Loucy (cell line): Measurements from ENCODE around the gene HOXC12.

ENCODE experiments used
- H2AFZ ChIP-seq: fragments of 200-600 bp; sonication (generic); 2 replicates; pipeline ENCODE4 v1.6.0; 2016; ENCODE audit warnings: antibody characterized with exemption, mild to moderate bottlenecking, low read length, moderate library complexity
- H3F3A ChIP-seq: fragments of 200-600 bp; 2 replicates; pipeline ENCODE4 v1.6.0; 2016; ENCODE audit warnings: antibody characterized with exemption, low read depth, mild to moderate bottlenecking
- H3K27me3 ChIP-seq: fragments of 200-600 bp; sonication (generic); 2 replicates; pipeline ENCODE4 v1.6.1; 2014; ENCODE audit warnings: low read length, mild to moderate bottlenecking; ENCODE audit not compliant: insufficient read depth, poor library complexity, severe bottlenecking
- H3K36me3 ChIP-seq: fragments of 200-600 bp; sonication (generic); 2 replicates; pipeline ENCODE4 v1.6.1; 2016; ENCODE audit warnings: low read length; ENCODE audit not compliant: insufficient read depth
- H3K4me1 ChIP-seq: fragments of 200-600 bp; sonication (generic); 2 replicates; pipeline ENCODE4 v1.5.1; 2014; ENCODE audit warnings: low read length, mild to moderate bottlenecking; ENCODE audit not compliant: insufficient read depth, poor library complexity, severe bottlenecking
- H3K4me2 ChIP-seq: fragments of 200-600 bp; sonication (generic); 2 replicates; pipeline ENCODE4 v1.6.0; 2014; ENCODE audit warnings: antibody characterized with exemption, low read length, low read depth, mild to moderate bottlenecking; ENCODE audit not compliant: poor library complexity, severe bottlenecking
- H3K4me3 ChIP-seq: fragments of 200-600 bp; sonication (generic); 2 replicates; pipeline ENCODE4 v1.5.1; 2014; ENCODE audit warnings: low read length, mild to moderate bottlenecking, mixed read lengths; ENCODE audit not compliant: poor library complexity, severe bottlenecking
- H3K79me2 ChIP-seq: fragments of 200-600 bp; sonication (generic); 2 replicates; pipeline ENCODE4 v1.6.1; 2014; ENCODE audit warnings: low read length; ENCODE audit not compliant: insufficient read depth
- H3K9ac ChIP-seq: fragments of 200-600 bp; sonication (generic); 2 replicates; pipeline ENCODE4 v1.6.0; 2014; ENCODE audit warnings: mild to moderate bottlenecking, low read depth, low read length, moderate library complexity; ENCODE audit not compliant: poor library complexity, severe bottlenecking
- H3K9me2 ChIP-seq: fragments of 200-600 bp; sonication (generic); replicated peaks from 2 replicates; pipeline ENCODE4 v1.6.1; 2016; ENCODE audit warnings: low read depth, low read length, mixed read lengths
- H3K9me3 ChIP-seq: fragments of 200-600 bp; sonication (generic); 2 replicates; pipeline ENCODE4 v1.6.1; 2014; ENCODE audit warnings: mild to moderate bottlenecking, antibody characterized with exemption, low read length, low read depth; ENCODE audit not compliant: insufficient read depth
- H4K20me1 ChIP-seq: fragments of 200-600 bp; sonication (generic); 2 replicates; pipeline ENCODE4 v1.6.0; 2014; ENCODE audit warnings: antibody characterized with exemption, low read length, mild to moderate bottlenecking; ENCODE audit not compliant: insufficient read depth, poor library complexity, severe bottlenecking
- EZH2phosphoT487 ChIP-seq: fragments of 200-600 bp; IDR thresholded peaks from 2 replicates; pipeline ENCODE4 v1.6.1; 2018; ENCODE audit warnings: antibody characterized with exemption, mild to moderate bottlenecking, moderate library complexity, borderline replicate concordance
- TF ChIP-seq, protein P1 (sequence below): fragments of 200-600 bp; sonication (generic); conservative IDR thresholded peaks from 2 replicates; pipeline ENCODE4 v1.5.1; 2014; ENCODE audit warnings: mild to moderate bottlenecking, antibody characterized with exemption, low read length

Gene HOXC12

DNA sequence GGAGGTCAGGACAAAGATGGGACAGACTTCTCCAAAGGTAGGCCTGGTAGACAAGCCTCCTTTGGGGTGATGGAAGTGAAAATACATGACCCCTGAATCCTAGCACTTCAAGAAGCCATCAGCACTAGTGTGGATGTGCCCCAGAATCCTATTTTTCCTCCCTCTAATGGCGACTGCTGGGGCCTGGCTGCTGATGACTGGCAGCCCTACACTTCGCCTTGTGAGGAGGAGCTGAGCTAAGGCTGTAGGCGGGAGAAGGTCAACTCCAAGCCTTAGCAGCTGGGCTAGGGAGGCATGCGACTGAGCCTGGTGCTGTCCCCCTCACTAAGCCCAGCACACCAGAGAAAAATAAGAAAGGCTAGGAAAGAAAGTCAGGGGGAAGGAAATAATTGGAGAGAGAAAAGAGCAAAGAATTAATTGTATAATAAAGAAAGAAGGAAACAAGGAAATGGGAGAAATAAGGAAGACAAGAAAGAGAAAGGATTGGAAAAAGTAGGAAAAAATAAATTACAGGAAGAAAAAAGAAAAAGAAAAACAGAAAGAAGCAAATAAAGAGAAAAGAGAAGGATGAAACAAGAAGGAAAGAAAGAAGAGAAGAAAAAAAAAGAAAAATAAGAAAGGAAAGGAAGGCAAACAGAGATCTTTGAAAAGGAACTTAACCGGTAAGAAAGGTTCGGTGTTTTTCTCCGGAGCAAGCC lies 25.6 kb downstream of the HOXC12 start:
- peak overlapping the region; percentile 31 for H3K4me2 ChIP-seq
- no peaks in the 10 kb centered on the region for H4K20me1 ChIP-seq
- 0 out of 2 replicates have a peak overlapping the region, but pooled peaks have one; percentile 16 for H2AFZ ChIP-seq
- H3K79me2 ChIP-seq: peaks cover 2% of the 10 kb centered on the region; the same call in 1 of the 2 replicates
- H3K9me3 ChIP-seq: no peaks in the 10 kb centered on the region
- no peaks in the 10 kb centered on the region for H3K9me2 ChIP-seq
- no peaks in the 10 kb centered on the region for H3K36me3 ChIP-seq
- no peaks in the 10 kb centered on the region for H3F3A ChIP-seq
- no peak overlapping the region for H3K4me3 ChIP-seq
- H3K9ac ChIP-seq: no peak overlapping the region
- H3K4me1 ChIP-seq: peaks cover 22% of the 10 kb centered on the region
- TF ChIP-seq EZH2phosphoT487: no peak
- TF ChIP-seq, protein P1, sequence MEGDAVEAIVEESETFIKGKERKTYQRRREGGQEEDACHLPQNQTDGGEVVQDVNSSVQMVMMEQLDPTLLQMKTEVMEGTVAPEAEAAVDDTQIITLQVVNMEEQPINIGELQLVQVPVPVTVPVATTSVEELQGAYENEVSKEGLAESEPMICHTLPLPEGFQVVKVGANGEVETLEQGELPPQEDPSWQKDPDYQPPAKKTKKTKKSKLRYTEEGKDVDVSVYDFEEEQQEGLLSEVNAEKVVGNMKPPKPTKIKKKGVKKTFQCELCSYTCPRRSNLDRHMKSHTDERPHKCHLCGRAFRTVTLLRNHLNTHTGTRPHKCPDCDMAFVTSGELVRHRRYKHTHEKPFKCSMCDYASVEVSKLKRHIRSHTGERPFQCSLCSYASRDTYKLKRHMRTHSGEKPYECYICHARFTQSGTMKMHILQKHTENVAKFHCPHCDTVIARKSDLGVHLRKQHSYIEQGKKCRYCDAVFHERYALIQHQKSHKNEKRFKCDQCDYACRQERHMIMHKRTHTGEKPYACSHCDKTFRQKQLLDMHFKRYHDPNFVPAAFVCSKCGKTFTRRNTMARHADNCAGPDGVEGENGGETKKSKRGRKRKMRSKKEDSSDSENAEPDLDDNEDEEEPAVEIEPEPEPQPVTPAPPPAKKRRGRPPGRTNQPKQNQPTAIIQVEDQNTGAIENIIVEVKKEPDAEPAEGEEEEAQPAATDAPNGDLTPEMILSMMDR: no peak
- no peaks in the 10 kb centered on the region for H3K27me3 ChIP-seq

DNA sequence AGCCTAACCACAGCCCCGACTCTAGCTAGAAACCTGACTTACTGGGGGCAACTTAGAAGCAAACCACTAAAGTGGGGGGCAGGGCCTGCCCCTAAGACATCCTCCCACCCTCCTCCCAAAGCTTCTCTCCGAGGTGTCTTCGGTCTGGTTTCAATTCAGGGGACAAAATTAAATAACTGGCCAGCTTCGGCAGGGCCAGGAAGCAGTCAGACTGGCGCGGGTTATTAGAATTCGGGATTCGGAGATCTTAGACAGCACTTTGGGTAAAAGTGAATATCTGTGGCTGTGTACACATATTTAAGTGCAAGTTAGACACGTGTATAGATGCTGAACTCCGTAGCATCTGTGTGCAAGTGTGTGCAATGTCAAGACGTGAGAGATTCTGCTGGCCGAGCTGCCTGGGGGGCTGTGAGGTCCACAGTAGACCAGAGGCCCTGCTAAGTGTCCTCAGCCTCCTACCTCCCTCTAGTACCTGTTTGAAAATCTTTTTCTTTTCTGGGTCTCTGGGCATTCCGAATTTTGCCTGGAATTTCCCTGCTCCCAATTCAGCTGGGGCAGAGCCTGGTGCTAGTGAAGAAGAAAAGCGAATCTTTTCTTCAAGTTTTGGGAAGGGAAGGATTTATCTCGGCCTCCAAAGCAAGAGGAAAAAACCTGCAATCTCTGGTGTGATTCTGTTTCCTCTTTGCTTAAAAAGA lies 26.2 kb downstream of the HOXC12 start:
- Histone ChIP-seq H3K4me1 (peaks cover 25% of the 10 kb centered on the region), H3K79me2 (peaks cover 9% of the 10 kb centered on the region; the same call in 1 of the 2 replicates), H3K27me3 (no peaks in the 10 kb centered on the region), H3K36me3 (no peaks in the 10 kb centered on the region), H3K9me2 (no peaks in the 10 kb centered on the region), H3K4me2 (no peak overlapping the region), H3K9me3 (no peaks in the 10 kb centered on the region), H2AFZ (no peak overlapping the region), H4K20me1 (no peaks in the 10 kb centered on the region), H3F3A (no peaks in the 10 kb centered on the region), H3K4me3 (no peak overlapping the region), H3K9ac (no peak overlapping the region)
- TF ChIP-seq, protein P1: no peak
- no peak for TF ChIP-seq EZH2phosphoT487

GRCh38 chr12:53981634-53982565 lies 27.2 kb downstream of the HOXC12 start:
- H3K9me2 ChIP-seq: no peaks in the 10 kb centered on the region
- no peaks in the 10 kb centered on the region for H4K20me1 ChIP-seq
- no peak overlapping the region for H3K4me2 ChIP-seq
- H3F3A ChIP-seq: no peaks in the 10 kb centered on the region
- peaks cover 26% of the 10 kb centered on the region for H3K4me1 ChIP-seq
- H3K27me3 ChIP-seq: no peaks in the 10 kb centered on the region
- no peak for TF ChIP-seq EZH2phosphoT487
- TF ChIP-seq, protein P1: no peak
- H3K9ac ChIP-seq: no peak overlapping the region
- no peaks in the 10 kb centered on the region for H3K9me3 ChIP-seq
- H3K79me2 ChIP-seq: peaks cover 11% of the 10 kb centered on the region; the same call in 1 of the 2 replicates
- H3K4me3 ChIP-seq: no peak overlapping the region
- no peaks in the 10 kb centered on the region for H3K36me3 ChIP-seq
- H2AFZ ChIP-seq: no peak overlapping the region
